Thoracic aorta (tissue), 2 donors: ENCODE results near the gene EXT2. TPM values are rescaled to one million over a fixed set of nuclear protein-coding genes. Genes with fewer than 3 reads are reported as not detected.

Experiments used
- ATAC-seq: fragments of 150-250 bp; one replicate; pipeline ENCODE4 v1.8.0; 2017; ENCODE audit warnings: low read depth; ENCODE audit not compliant: insufficient number of reproducible peaks, low FRiP score
- DNase-seq: peaks from one replicate; pipeline ENCODE4 v3.0.0-alpha.2; 2020; ENCODE audit warnings: low spot score
- H3K27ac ChIP-seq, 2 donors: fragments of 200-600 bp; sonication (generic); 1 replicate in 1 of 2; 2 replicates in 1 of 2; pipeline ENCODE4 v1.5.1; 2016; ENCODE audit warnings: mild to moderate bottlenecking in 2 of 2, moderate library complexity in 2 of 2
- H3K27me3 ChIP-seq: fragments of 200-600 bp; sonication (generic); replicated peaks from 2 replicates; pipeline ENCODE4 v1.6.0; 2016; ENCODE audit warnings: mild to moderate bottlenecking; ENCODE audit not compliant: insufficient read depth
- H3K36me3 ChIP-seq: fragments of 200-600 bp; sonication (generic); one replicate; pipeline ENCODE4 v1.5.1; 2016
- H3K4me1 ChIP-seq, 2 donors: fragments of 200-600 bp; sonication (generic); 1 replicate in 1 of 2; 2 replicates in 1 of 2; pipeline versions ENCODE4 v1.5.1 to v1.6.0; 2016; ENCODE audit warnings: low read depth in 2 of 2, mild to moderate bottlenecking in 1 of 2; ENCODE audit not compliant: control insufficient read depth in 1 of 2
- H3K4me3 ChIP-seq: fragments of 200-600 bp; sonication (generic); 2 replicates; pipeline ENCODE4 v1.5.1; 2016; ENCODE audit warnings: mild to moderate bottlenecking
- H3K9me3 ChIP-seq: fragments of 200-600 bp; sonication (generic); 2 replicates; pipeline ENCODE4 v1.5.1; 2016
- total RNA-seq, 2 donors: library from RNA; depleted of rRNA; stranded (reverse); fragments of >200 nt; gene quantifications; one replicate each; pipeline versions ENCODE4 v1.1.0 to v1.2.3, GENCODE V29; 2016
- TF ChIP-seq, protein P1 (sequence below): fragments of 200-600 bp; sonication (generic); IDR thresholded peaks from one replicate; pipeline ENCODE4 v1.5.1; 2019; ENCODE audit warnings: antibody characterized with exemption

Gene EXT2
- 100 to 1,000 TPM in 1 of 2 donors, 10 to 100 TPM in 1; 64.4 to 102 TPM for total RNA-seq

- TF ChIP-seq, protein P1, sequence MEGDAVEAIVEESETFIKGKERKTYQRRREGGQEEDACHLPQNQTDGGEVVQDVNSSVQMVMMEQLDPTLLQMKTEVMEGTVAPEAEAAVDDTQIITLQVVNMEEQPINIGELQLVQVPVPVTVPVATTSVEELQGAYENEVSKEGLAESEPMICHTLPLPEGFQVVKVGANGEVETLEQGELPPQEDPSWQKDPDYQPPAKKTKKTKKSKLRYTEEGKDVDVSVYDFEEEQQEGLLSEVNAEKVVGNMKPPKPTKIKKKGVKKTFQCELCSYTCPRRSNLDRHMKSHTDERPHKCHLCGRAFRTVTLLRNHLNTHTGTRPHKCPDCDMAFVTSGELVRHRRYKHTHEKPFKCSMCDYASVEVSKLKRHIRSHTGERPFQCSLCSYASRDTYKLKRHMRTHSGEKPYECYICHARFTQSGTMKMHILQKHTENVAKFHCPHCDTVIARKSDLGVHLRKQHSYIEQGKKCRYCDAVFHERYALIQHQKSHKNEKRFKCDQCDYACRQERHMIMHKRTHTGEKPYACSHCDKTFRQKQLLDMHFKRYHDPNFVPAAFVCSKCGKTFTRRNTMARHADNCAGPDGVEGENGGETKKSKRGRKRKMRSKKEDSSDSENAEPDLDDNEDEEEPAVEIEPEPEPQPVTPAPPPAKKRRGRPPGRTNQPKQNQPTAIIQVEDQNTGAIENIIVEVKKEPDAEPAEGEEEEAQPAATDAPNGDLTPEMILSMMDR: peak; percentile 84
- Histone ChIP-seq H3K4me1 (peaks cover 10 to 19% of the 10 kb centered on the region in 2 donors), H3K27me3 (no peaks in the 10 kb centered on the region), H3K9me3 (no peaks in the 10 kb centered on the region), H3K36me3 (no peaks in the 10 kb centered on the region), H3K27ac (peak within 1 kb of the TSS; percentile 68 to 76), H3K4me3 (peak within 1 kb of the TSS; percentile 91)
- DNase-seq (peak; percentile 30), ATAC-seq (peak; percentile 94)
These were observed at the start of gene EXT2 for GRCh38 chr11:44095506-44096359. Gene EXT2 (plus strand): TSS chr11:44095678. CDS start chr11:44107713, 12,035 bp downstream.

DNA sequence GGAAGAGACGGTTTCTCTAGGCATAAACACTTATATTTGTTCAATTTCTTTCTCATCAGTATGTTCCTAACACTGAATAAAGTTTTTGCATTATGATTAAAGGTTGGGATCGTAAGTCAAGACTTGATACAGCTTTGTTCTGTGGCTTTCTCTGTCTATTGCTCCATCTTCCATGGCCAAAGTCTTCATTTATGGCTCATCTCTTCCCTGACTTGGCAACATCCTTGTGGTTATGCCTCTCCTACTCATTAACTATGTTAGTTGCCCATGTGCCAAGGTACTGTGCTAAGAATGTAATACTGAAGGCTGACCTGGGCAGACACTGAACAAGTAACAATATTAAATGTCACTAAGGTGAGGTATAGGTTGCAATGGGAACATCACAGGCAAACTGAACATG is 49.3 kb upstream of the EXT2 start:
- Histone ChIP-seq H3K4me1 (no peaks in the 10 kb centered on the region), H3K9me3 (no peaks in the 10 kb centered on the region), H3K4me3 (no peak overlapping the region), H3K27me3 (no peaks in the 10 kb centered on the region), H3K27ac (no peak overlapping the region), H3K36me3 (no peaks in the 10 kb centered on the region)
- ATAC-seq: no peak
- DNase-seq: no peak
- TF ChIP-seq, protein P1: no peak

DNA sequence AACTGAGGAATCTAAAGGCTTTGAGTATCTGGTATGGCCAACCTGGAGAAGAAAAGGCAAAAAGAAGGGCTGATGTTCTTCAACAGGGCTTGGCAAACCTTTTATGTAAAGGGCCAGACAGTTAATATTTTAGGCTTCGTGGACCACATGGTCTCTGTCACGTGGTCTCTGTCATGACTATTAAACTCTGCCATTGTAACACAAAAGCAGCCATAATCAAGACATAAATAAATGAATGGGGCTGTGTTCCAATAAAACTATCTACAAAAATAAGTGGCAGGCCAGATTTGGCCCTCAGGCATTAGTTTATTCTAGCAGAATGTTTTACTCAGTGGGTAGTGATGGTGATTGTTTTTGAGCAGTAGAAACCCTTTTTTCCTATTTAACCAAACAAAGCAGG is 48.2 kb upstream of the EXT2 start:
- TF ChIP-seq, protein P1: no peak
- DNase-seq (no peak), ATAC-seq (no peak)
- Histone ChIP-seq H3K36me3 (no peaks in the 10 kb centered on the region), H3K9me3 (no peaks in the 10 kb centered on the region), H3K27me3 (no peaks in the 10 kb centered on the region), H3K4me1 (no peaks in the 10 kb centered on the region), H3K27ac (no peak overlapping the region), H3K4me3 (no peak overlapping the region)

DNA sequence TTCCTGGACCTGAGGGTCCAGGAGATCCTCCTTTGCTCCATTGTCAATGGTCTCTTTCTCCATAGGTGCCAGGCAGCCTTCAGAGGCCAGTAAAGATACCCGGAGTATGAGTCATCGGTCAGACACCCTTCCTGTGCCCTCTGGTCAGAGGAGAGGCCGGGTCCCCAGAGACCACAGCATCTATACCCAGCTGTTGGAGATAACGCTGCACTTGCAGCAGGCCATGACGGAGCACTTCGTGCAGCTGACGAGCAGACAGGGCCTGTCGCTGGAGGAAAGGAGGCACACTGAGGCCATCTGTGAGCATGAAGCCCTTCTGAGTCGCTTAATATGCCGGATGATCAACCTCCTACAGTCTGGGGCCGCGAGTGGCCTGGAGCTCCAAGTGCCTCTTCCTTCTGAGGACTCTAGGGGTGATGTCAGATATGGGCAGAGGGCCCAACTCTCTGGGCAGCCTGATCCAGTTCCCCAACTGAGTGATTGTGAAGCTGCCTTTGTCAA is 47.5 kb upstream of the EXT2 start, which contains the start of gene ACCSL:
Gene ACCSL, plus strand, starts transcription at position 51 of the 501 bp plus-strand sequence. Its CDS starts 56 bp downstream, at position 107.
- Histone ChIP-seq H3K4me3 (no peak within 1 kb of the TSS), H3K4me1 (no peaks in the 10 kb centered on the region), H3K27ac (no peak within 1 kb of the TSS), H3K27me3 (no peaks in the 10 kb centered on the region), H3K9me3 (no peaks in the 10 kb centered on the region), H3K36me3 (no peaks in the 10 kb centered on the region)
- ATAC-seq: no peak
- DNase-seq: no peak
- TF ChIP-seq, protein P1: no peak

DNA sequence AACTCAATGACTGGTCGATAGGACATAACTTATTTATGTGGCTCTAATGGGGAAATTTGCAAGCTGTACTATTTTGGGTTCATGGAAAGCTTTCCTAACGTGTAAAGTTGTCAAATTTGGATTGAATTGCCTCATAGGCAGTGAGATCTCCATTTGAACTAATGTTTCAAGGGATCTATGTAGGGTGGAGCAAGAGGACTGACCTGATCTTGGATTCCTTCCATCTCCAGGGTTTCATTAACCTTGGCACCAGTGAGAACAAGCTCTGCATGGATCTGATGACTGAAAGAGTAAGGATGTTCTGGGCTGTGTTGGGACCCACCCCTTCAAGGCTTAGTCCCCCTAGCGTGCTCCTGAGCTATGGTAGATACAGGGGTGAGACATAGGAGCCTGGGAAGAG is 45.6 kb upstream of the EXT2 start:
- Histone ChIP-seq H3K36me3 (no peaks in the 10 kb centered on the region), H3K9me3 (no peaks in the 10 kb centered on the region), H3K27me3 (no peaks in the 10 kb centered on the region), H3K27ac (no peak overlapping the region), H3K4me1 (no peaks in the 10 kb centered on the region), H3K4me3 (no peak overlapping the region)
- DNase-seq (no peak), ATAC-seq (no peak)
- TF ChIP-seq, protein P1: no peak
